ENCODE measurements around the gene DPEP1.

DPEP1 gene

DNA sequence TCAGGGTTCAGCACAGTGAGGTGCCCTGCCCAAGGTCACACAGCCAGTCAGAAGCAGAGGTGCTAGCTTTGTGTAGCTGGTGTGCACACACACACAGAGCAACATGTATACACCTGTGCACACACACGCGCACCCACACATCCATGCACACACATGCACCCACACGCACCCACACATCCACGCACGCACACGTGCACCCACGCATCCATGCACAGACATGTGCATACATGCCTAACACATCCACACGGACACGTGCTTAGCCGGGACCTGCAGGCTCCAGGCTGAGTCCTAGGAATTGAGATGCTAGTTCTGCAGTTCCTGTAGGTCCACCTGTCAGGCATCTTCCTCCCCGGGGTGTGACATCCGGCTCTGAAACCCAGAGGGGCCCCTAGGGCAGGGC is 13.0 kb upstream of the DPEP1 start:
- no peak for DNase-seq

DNA sequence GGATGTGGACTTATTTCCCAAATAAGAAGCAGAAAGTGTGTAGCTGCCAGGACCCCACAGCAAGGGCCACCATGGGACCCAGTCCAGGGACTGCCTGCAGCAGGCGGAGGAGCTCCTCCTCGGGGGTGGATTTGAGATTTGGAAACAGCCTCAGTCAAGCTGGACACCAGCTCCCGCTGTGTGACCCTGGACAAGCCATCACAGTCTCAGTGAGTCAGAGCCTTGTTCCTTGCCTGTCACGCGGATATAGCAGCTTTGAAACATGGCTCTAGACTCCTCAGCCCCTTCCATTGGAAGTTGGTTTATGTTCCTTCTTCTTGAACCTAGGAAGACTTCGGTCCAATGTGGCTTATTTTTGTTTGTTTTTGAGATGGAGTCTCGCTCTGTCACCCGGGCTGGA is 12.5 kb upstream of the DPEP1 start:
- DNase-seq: no peak

DNA sequence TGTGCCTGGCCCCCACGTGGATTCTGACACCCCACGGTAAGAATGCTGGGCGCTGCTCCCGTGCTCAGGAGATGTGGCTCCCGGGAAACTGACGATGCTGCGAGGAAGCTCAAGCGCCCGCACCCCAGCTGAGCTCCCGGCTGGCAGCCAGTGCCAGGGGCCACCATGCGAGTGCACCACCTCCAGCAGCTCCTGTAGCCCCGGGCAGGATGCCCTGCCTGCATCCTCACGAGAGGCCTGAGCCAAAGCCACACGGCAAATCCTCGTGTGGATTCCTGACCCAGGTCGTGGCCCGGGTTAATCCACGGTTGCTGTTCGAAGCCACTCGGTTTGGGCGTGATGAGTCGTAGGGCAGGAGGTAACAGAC is 11.6 kb upstream of the DPEP1 start:
- DNase-seq: no peak

GRCh38 chr16:89602273-89602951 is 11.0 kb upstream of the DPEP1 start:
- DNase-seq: peak; percentile 53 to 75

- no peak for DNase-seq
Observed at GRCh38 chr16:89602952-89603590, 10.4 kb upstream of the DPEP1 start.

- no peak for DNase-seq
Observed at GRCh38 chr16:89604764-89605163, 8.7 kb upstream of the DPEP1 start.

DNA sequence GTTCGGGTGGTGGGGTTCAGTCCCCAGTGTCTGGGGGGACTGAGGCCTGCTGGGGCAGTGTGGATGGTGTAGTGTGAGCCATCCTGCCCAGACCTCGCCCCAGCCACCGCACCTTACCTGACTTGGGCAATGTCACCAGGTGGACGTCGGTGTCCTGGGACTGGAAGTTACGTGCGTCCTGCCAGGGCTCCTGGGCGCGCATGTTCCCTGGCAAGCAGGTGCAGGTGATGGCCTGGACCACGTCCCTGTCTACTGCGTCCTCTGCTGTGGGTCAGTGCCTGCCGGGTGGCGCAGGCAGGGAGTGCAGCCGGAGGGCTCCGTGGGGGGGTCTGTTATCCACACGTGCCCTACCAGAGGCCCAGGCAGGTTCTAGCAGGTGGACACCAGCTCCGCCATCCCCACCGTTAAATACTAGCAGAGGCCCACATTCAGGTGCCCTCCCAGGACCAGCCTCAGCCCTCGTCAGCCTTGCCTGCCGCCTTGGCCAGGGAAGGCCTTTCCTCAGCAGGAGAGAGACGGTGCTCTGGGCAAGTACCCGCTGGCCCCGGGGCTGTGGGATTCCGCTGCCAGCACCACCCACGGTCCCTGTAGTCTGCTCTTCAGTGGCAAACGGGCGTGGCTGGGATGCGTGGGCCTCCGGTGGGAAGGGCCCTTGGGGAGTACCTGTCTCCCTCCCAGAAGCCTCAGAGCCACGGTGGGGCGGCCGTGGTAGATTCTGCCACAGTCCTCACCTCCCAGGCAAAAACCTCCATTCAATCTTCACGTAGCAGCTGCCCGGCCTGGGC is 8.1 kb upstream of the DPEP1 start:
- no peak for DNase-seq

- no peak for DNase-seq
Observed at GRCh38 chr16:89606006-89606405, 7.4 kb upstream of the DPEP1 start.

DNA sequence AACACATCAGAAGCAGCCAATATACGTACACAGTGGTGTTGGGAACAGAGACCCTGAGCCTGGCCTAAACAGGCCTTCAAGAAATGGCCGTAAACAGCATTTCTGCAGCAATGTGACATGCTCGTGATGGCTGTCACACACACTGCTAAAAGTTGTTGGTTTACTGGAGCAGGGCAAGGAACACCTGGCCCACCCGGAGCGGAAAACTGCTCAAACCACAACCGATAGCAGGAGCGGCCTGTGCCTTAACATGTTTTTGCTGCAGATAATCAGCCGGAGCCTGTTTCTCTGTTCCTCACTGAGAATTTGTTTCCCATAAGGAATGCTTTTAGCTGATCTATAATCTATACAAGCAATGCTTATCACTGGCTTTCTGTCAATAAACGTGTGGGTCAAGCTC is 6.0 kb upstream of the DPEP1 start:
- DNase-seq: no peak

DNA sequence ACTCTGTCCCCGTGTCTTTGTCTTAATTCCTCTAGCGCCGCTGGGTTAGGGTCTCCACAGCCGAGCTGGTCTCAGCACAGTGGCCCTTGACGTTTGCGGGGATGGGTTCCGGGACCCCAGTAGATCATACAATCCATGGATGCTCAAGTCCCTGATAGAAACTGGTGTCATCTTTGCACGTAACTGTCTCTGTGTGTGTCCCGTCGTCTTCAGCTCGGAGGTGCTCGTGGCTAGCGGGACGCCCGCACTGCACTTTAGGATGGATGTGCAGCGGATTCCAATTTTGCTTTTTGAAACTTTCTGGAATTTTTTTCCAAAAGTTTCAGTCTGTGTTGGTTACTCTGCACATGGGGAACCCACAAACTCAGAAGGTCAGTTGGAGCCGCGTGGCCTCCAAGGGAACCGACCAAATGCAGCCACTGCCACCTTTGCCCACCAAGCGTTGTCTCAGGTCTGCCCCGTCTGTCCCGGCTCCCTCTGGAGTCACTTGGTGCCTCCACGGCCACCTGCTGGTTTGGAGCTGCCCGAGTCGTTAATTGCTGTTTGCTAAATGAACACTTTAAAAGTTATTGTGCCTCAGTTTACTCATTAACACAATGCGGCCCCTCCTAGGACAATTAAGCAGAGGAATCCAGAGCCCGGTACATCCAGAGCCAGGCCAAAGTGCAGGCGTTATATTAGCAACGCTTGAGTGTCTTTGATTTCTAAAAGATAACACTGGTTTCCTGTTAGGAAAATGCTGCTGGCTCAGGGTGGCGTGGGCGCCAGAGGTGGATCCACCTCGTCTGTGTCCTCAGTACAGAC is 5.3 kb upstream of the DPEP1 start:
- no peak for DNase-seq

DNA sequence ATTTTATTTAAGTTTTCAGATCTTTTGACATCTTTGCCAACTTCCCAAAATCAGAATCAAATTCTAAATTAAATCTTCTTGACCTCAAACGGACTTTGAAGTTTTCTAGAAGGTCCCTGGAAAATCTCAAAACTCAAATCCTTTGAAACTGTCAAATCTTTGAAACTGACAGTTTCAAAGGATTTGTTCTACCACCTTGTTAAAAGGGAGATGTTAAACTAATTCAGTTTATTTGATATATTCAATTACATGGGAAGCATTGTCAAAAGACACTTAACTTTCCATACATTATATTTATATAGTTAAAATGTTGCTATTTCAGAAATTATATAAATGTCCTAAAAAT is 3.4 kb upstream of the DPEP1 start:
- DNase-seq: no peak

DNA sequence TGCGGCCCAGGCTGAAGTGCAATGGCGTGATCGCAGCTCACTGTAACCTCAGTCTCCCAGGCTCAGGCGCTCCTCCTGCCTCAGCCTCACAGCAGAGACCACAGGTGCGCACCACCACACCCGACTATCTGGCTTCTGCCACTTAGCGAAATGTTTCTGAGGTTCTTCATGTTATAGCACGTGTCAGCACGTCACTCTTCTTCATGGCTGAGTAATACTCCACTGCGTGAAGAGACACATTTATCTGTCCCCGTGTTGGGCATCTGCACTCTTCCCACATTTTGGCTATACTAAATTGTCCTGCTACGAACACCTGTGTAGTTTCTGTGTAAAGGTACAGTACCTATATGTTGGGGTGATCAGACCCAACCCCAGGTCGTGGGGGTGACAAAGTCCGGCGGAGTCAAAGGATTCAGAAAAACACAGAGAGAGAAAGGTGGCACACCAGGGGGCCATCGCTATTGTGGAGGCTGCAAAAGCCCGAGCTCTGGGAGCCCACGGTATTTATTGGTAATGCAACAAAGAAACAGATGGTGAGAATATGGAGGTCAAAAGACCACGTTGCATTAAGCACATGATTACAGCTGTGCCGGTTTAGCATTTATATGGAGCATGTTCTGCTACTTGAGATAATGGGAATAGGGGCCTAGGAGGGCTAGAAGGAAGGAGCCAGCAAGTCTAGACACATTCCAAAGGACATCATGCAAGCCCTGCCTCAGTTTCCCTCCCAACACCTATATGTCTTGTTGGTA is 851 bp upstream of the DPEP1 start:
- no peak for DNase-seq

- DNase-seq: no peak
Observed at GRCh38 chr16:89613954-89614459, 565 bp downstream of the DPEP1 start.

- no peak for DNase-seq
Observed at GRCh38 chr16:89615176-89615575, 1.7 kb downstream of the DPEP1 start.

- DNase-seq: no peak
Observed at GRCh38 chr16:89615596-89616090, 2.2 kb downstream of the DPEP1 start.

- DNase-seq: no peak
Observed at GRCh38 chr16:89616623-89617022, 3.2 kb downstream of the DPEP1 start.

GRCh38 chr16:89617036-89617435 is 3.6 kb downstream of the DPEP1 start:
- DNase-seq: no peak

DNA sequence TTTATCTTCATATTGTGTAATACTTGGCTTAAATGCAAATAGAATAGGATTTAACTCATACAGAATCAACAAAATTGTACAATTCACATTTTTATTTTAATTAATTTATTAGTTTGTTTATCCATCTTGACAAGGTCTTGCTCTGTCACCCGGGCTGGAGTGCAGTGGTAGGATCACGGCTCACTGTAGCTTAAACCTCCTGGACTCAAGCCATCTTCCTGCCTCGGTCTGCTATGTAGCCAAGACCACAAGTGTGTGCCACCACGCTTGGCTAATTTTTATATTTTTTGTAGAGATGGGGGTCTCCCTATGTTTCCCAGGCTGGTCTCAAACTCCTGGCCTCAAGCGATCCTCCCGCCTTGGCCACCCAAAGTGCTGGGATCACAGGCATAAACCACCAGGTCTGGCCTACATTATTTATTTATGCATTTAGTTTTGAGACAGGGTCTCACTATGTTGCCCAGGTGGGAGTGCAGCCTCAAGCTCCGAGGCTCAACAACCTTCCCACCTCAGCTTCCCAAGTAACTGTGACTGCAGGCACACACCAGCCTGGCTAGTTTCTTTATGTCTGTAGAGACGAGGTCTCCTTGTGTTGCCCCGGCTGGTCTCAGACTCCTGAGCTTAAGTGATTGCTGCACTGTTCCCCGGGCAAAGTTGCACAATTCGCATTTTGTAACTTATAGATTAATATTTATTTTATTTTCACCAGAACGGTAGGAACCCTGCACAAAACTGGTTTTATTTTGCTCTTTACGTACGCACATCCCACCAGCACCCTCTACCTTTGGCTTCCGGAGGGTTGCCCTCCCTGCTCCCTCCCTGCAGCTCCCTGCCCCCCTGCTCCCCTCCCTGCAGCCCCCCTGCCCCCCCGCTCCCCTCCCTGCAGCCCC is 4.9 kb downstream of the DPEP1 start:
- DNase-seq: no peak

GRCh38 chr16:89619840-89620239 is 6.4 kb downstream of the DPEP1 start:
- DNase-seq: no peak

GRCh38 chr16:89620406-89620841 is 7.0 kb downstream of the DPEP1 start:
- DNase-seq: no peak

- DNase-seq: no peak
Observed at GRCh38 chr16:89621136-89621697, 7.8 kb downstream of the DPEP1 start.

Measured in SW 1271 (cell line).